Measurements from ENCODE around the gene TMEM128. TPM values are rescaled to one million over a fixed set of nuclear protein-coding genes. Genes with fewer than 3 reads are reported as not detected.

The TMEM128 gene
- total and polyA plus RNA-seq, 2 of the 13 experiments (the other 11 are each of a cell fraction or from before 2014, with no cell fraction given) = 19.4 to 27.9 TPM

GRCh38 chr4:4289941-4290850, 42.2 kb upstream of the TMEM128 start, which contains the start of the genes LYAR and ZBTB49 (continued):
- TF ChIP-seq ZNF513 (CRISPR knock-in tag; conservative IDR thresholded peaks at IDR 0.05) (no peak), ZNF407 (CRISPR knock-in tag; IDR thresholded peaks at IDR 0.05; ENCODE audit: not compliant biosample characterization) (peak; percentile 32), PBX3 (CRISPR knock-in tag; IDR thresholded peaks at IDR 0.05; ENCODE audit: borderline replicate concordance) (0 out of 2 replicates have a peak, but pooled peaks have one; percentile 46), ZNF704 (CRISPR knock-in tag; IDR thresholded peaks at IDR 0.05; ENCODE audit: borderline replicate concordance) (no peak), SP140L (CRISPR knock-in tag; IDR thresholded peaks at IDR 0.05; ENCODE audit: borderline replicate concordance) (no peak), HIVEP1 (CRISPR knock-in tag; IDR thresholded peaks at IDR 0.05) (peak; percentile 68; the same call in 1 of the 2 replicates), XRCC5 (optimal IDR thresholded peaks at IDR 0.05; ENCODE audit: low read length) (peak; percentile 83), ARID3A (IDR thresholded peaks at IDR 0.05; ENCODE audit: low read depth, low read length) (no peak), NFE2 (CRISPR knock-in tag; IDR thresholded peaks at IDR 0.05) (no peak), CC2D1A (CRISPR knock-in tag; IDR thresholded peaks at IDR 0.05) (no peak), ZSCAN9 (CRISPR knock-in tag; IDR thresholded peaks at IDR 0.05; ENCODE audit: borderline replicate concordance) (no peak; the same call in 1 of the 2 replicates), ZNF747 (CRISPR knock-in tag; IDR thresholded peaks at IDR 0.05; ENCODE audit: borderline replicate concordance) (0 out of 2 replicates have a peak, but pooled peaks have one; percentile 48), HMG20B (CRISPR knock-in tag; conservative IDR thresholded peaks at IDR 0.05) (no peak)

Measured in HepG2 (cell line).